ENCODE results near the gene MTMR1. TPM values are rescaled to one million over a fixed set of nuclear protein-coding genes. Genes with fewer than 3 reads are reported as not detected.

MTMR1 gene
- total RNA-seq, 6 experiments from 2014 or later, result 9.0 to 20.6 (median 20.2) TPM

DNA sequence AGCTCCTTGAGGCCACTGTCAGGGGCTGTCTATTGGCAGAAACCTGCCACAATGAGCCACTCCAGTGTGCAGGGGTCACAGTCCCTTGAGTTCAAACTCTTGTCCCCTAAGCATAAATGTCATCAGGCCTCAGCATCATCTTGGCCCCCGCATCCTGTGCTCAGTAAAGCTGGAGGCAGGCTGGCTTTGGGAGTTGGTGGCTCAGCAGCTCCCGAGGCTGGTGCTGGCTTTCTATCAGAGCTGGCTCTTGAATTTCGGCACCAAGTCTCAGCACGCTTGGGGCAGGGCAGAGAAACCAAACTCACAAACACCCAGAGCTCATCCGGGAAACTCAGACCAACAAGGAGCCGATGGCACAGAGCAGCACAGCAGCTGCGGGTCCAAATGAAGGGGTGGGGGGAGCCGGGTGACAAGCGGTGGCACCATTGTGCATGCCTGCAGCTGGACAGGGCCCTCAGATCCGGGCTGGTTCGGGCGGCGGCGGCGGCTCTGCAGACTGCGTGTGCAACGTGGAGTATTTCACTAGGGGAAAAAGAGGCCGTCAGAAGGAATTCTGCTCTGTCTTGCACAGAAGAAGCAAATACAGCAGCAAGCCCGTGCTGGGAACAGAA, 75.5 kb downstream of the MTMR1 start:
- H3K4me3 Mint-ChIP-seq, result no peak overlapping the region
- no peaks in the 10 kb centered on the region for H3K4me1 Mint-ChIP-seq (ENCODE audit: low read depth)
- no peak for DNase-seq
- H3K27me3 Mint-ChIP-seq (ENCODE audit: insufficient read depth), result no peaks in the 10 kb centered on the region; the same call in 1 of the 2 replicates
- H3K9me3 Mint-ChIP-seq, result no peaks in the 10 kb centered on the region
- H3K36me3 Mint-ChIP-seq (ENCODE audit: low read depth), result no peaks in the 10 kb centered on the region
- TF ChIP-seq, protein P1, sequence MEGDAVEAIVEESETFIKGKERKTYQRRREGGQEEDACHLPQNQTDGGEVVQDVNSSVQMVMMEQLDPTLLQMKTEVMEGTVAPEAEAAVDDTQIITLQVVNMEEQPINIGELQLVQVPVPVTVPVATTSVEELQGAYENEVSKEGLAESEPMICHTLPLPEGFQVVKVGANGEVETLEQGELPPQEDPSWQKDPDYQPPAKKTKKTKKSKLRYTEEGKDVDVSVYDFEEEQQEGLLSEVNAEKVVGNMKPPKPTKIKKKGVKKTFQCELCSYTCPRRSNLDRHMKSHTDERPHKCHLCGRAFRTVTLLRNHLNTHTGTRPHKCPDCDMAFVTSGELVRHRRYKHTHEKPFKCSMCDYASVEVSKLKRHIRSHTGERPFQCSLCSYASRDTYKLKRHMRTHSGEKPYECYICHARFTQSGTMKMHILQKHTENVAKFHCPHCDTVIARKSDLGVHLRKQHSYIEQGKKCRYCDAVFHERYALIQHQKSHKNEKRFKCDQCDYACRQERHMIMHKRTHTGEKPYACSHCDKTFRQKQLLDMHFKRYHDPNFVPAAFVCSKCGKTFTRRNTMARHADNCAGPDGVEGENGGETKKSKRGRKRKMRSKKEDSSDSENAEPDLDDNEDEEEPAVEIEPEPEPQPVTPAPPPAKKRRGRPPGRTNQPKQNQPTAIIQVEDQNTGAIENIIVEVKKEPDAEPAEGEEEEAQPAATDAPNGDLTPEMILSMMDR (IDR thresholded peaks at IDR 0.05), result no peak
- H3K27ac Mint-ChIP-seq, result no peak overlapping the region

DNA sequence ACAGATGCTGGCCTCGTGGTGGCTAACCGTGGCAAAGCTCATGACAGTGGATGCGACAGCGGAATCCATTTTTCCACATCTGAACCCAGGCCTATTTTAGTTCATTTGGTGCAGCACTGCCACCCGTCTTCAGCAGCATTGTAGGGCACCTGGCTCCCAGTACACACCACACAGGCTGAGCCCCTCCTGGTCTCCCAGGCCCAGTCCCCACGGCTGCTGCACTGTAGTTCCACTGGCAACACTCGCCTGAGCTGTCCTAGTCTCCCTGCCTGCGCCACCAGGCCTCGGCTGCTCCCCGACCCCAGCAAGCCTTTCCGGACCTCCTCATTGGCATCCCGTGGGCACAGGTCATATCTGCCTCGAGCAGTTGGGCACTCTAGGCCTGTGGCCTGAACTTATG, 76.2 kb downstream of the MTMR1 start:
- Mint-ChIP-seq H3K4me1 (ENCODE audit: low read depth) (no peaks in the 10 kb centered on the region), H3K4me3 (no peak overlapping the region), H3K36me3 (ENCODE audit: low read depth) (no peaks in the 10 kb centered on the region), H3K27me3 (ENCODE audit: insufficient read depth) (no peaks in the 10 kb centered on the region; the same call in 1 of the 2 replicates), H3K9me3 (no peaks in the 10 kb centered on the region), H3K27ac (no peak overlapping the region)
- no peak for DNase-seq
- TF ChIP-seq, protein P1 (IDR thresholded peaks at IDR 0.05), result no peak

DNA sequence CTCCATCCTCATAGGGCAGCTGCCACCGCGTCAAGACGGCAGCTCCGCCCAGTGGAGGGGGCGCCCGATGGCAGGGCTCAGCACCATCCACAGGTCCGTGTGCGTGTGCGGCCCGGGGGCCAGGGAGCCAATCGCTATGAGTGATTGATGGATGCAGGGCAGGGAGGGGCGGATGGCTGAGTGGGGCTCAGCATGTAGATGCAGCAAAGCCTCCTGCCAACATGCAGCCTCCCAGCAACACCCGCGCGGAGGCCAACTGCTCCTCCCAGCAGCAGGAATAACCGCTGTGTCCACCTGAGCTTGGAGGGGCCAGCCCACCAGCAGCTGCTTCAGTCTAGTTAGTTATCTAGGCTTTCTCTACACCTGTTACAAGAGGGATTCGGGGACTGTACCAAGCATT, 77.4 kb downstream of the MTMR1 start:
- DNase-seq, result no peak
- H3K4me3 Mint-ChIP-seq, result no peak overlapping the region
- H3K9me3 Mint-ChIP-seq, result no peaks in the 10 kb centered on the region
- TF ChIP-seq, protein P1 (IDR thresholded peaks at IDR 0.05), result no peak
- H3K27me3 Mint-ChIP-seq (ENCODE audit: insufficient read depth), result no peaks in the 10 kb centered on the region; the same call in 1 of the 2 replicates
- no peak overlapping the region for H3K27ac Mint-ChIP-seq
- H3K4me1 Mint-ChIP-seq (ENCODE audit: low read depth), result no peaks in the 10 kb centered on the region
- H3K36me3 Mint-ChIP-seq (ENCODE audit: low read depth), result no peaks in the 10 kb centered on the region

DNA sequence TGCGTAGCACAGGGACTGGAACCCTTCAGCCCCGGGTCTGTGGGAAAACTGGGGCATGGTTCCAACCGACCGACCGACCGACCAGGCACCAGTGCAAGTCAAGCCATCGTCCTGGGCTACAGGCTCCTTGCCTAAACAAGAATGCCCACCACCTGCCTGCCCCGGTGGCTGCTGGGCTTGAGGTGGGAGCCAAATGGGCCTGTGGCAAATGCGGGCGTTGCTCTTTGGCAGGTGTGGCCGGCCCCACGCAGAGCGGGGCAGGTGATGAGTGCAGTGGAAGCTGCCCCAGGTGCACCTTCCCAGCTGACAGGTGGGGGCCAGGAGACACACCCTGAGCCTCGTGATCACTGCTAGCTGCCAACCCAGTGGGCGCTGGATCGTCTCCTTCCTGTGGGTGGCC, 77.9 kb downstream of the MTMR1 start:
- no peaks in the 10 kb centered on the region for H3K9me3 Mint-ChIP-seq
- no peaks in the 10 kb centered on the region for H3K36me3 Mint-ChIP-seq (ENCODE audit: low read depth)
- no peak for DNase-seq
- no peaks in the 10 kb centered on the region for H3K4me1 Mint-ChIP-seq (ENCODE audit: low read depth)
- H3K27me3 Mint-ChIP-seq (ENCODE audit: insufficient read depth), result no peaks in the 10 kb centered on the region; the same call in 1 of the 2 replicates
- H3K4me3 Mint-ChIP-seq, result no peak overlapping the region
- TF ChIP-seq, protein P1 (IDR thresholded peaks at IDR 0.05), result no peak
- H3K27ac Mint-ChIP-seq, result no peak overlapping the region

DNA sequence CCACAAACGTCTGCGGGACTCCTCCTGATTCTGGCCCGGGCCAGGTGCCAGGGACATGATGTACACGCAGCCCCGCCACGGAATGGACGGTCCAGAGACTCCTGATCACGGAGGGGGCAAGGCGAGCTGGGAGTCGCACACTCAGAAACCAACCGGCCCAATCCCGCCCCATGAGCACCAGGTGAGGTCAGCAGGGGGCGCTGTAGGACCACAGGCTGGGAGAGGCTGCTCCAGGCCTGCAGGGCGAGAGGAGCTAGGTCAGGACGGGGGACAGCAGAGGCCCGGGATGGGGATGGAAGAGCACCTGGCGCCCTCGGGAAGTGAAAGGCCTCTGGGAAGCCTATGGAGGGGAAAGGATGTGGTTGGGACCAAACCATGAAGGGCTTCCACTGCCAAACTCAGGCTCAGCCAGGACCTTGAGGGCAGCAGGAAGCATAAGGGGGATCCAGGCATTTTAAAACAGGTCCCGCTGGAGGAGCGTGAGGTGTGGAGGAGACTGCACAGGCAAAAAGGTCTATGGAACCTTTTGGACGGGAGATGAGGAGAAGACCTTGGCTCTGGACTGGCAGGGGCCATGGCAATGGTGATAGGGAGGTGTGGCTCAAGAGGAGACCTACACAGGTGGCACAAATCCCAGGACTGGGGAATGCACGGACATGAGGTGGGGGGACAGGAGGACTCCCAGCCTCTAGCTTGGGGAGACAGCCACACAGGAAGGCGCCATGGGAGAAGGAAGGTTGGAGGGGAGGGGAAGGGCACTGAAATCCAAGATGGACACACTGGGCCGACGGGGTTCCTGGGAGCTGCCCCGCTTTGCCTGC, 79.2 kb downstream of the MTMR1 start:
- Mint-ChIP-seq H3K4me3 (no peak overlapping the region), H3K9me3 (no peaks in the 10 kb centered on the region), H3K4me1 (ENCODE audit: low read depth) (no peaks in the 10 kb centered on the region), H3K27ac (no peak overlapping the region), H3K27me3 (ENCODE audit: insufficient read depth) (no peaks in the 10 kb centered on the region; the same call in 1 of the 2 replicates), H3K36me3 (ENCODE audit: low read depth) (no peaks in the 10 kb centered on the region)
- TF ChIP-seq, protein P1 (IDR thresholded peaks at IDR 0.05), result peak; percentile 86
- DNase-seq, result peak; percentile 41

Data from HFFc6 (cell line).